GM12878 (cell line): Measurements from ENCODE around the gene OR1L1. TPM values are rescaled to one million over a fixed set of nuclear protein-coding genes. Genes with fewer than 3 reads are reported as not detected.
A peak's percentile ranks its signal among the peaks of the same experiment; 100 is the strongest.

Experiments
- ATAC-seq: fragments of 200-7000 bp; cut with Tn5 transposase; 3 replicates; pipeline ENCODE4 v1.9.1; 2020; ENCODE audit warnings: mild to moderate bottlenecking, moderate library complexity
- BruUV-seq: library from RNA; stranded (reverse); fragments of 400-500 nt; replicated peaks from 2 replicates; lab custom pipeline; 2021; lab: Mats Ljungman, UMichigan
- CTCF ChIA-PET: fragments of 300-600 bp; sonication (Branson Sonifier 250); formaldehyde crosslinking; extraction: SDS; loops from one replicate; lab custom pipeline; 2021; ENCODE audit warnings: inconsistent platforms; lab: Yijun Ruan, JAX
- POLR2A ChIA-PET: fragments of 350-600 bp; formaldehyde crosslinking; extraction: SDS; loops from one replicate; lab custom pipeline; 2021; ENCODE audit warnings: inconsistent platforms; lab: Charles Lee
- RAD21 ChIA-PET: fragments of 300-600 bp; sonication (Branson Sonifier 250); formaldehyde crosslinking; loops from one replicate; lab custom pipeline; 2023; ENCODE audit warnings: antibody characterized with exemption; ENCODE audit not compliant: unreplicated experiment; lab: Charles Lee
- SMC1A ChIA-PET: fragments of 300-600 bp; sonication (Branson Sonifier 250); formaldehyde crosslinking; loops from one replicate; lab custom pipeline; 2023; ENCODE audit not compliant: unreplicated experiment, uncharacterized antibody; lab: Charles Lee
- DNase-seq: peaks from one replicate; pipeline ENCODE4 v3.0.0-alpha.2; 2011; ENCODE audit warnings: low read depth, low spot score
- FAIRE-seq: peaks from 3 replicates; lab custom pipeline; 2011; peaks lifted over from hg19 to GRCh38; lab: Jason Lieb, UNC
- H2AFZ ChIP-seq: 2 replicates; pipeline ENCODE4 v1.6.0; 2011; ENCODE audit warnings: low read depth, low read length, control low read depth; ENCODE audit not compliant: control insufficient read depth
- H3K27ac ChIP-seq: 2 replicates; pipeline ENCODE4 v1.5.1; 2011; ENCODE audit warnings: control low read depth; ENCODE audit not compliant: control insufficient read depth, insufficient read depth
- H3K27me3 ChIP-seq, 2 experiments: replicated peaks in 1 of 2; 2 replicates each; pipeline versions ENCODE4 v1.6.0 to v1.6.1; 2011; ENCODE audit warnings: low read length in 1 of 2; ENCODE audit not compliant: control insufficient read depth in 2 of 2, insufficient read depth in 2 of 2
- H3K36me3 ChIP-seq, 2 experiments: 2 replicates each; pipeline ENCODE4 v1.5.1; 2011; ENCODE audit warnings: low read length in 1 of 2; ENCODE audit not compliant: control insufficient read depth in 2 of 2, insufficient read depth in 2 of 2
- H3K4me1 ChIP-seq: 2 replicates; pipeline ENCODE4 v1.6.1; 2011; ENCODE audit warnings: mild to moderate bottlenecking, low read length, moderate library complexity, mixed read lengths; ENCODE audit not compliant: control insufficient read depth, insufficient read depth
- H3K4me2 ChIP-seq: 2 replicates; pipeline ENCODE4 v1.6.0; 2011; ENCODE audit warnings: control low read depth; ENCODE audit not compliant: control insufficient read depth, insufficient read depth
- H3K4me3 ChIP-seq: fragments of 200-600 bp; sonication (generic); 2 replicates; pipeline ENCODE4 v1.5.1; 2016
- H3K79me2 ChIP-seq: 2 replicates; pipeline ENCODE4 v1.6.0; 2011; ENCODE audit warnings: low read length; ENCODE audit not compliant: control insufficient read depth, insufficient read depth
- H3K9ac ChIP-seq: 2 replicates; pipeline ENCODE4 v1.8.0; 2011; ENCODE audit warnings: low read length, control low read depth, mixed read lengths; ENCODE audit not compliant: control insufficient read depth, insufficient read depth
- H3K9me3 ChIP-seq: replicated peaks from 3 replicates; pipeline ENCODE4 v1.5.1; 2011; ENCODE audit warnings: mild to moderate bottlenecking, low read length; ENCODE audit not compliant: control insufficient read depth, insufficient read depth
- H4K20me1 ChIP-seq: 2 replicates; pipeline ENCODE4 v1.6.0; 2011; ENCODE audit not compliant: control insufficient read depth, insufficient read depth
- WGBS: methylation state at CpG from one replicate; pipeline ENCODE4 v1.1.6; 2016; ENCODE audit warnings: low lambda C conversion rate; ENCODE audit not compliant: insufficient replicate concordance, insufficient coverage; ENCODE audit errors: missing lambda C conversion rate; 5-methylcytosine and 5-hydroxymethylcytosine counted together
- in situ Hi-C: fragments of 300-500 bp; cut with MboI; formaldehyde crosslinking; loops from 9 replicates; pipeline ENCODE4 v1.14.3; 2018; ENCODE audit warnings: mixed read lengths
- intact Hi-C: fragments of 100-400 bp; cut with micrococcal nuclease; formaldehyde crosslinking; loops from one replicate; pipeline ENCODE4 v1.14.2; 2022; ENCODE audit not compliant: unreplicated experiment
- polyA plus RNA-seq, 11 experiments: library from polyadenylated mRNA; depleted of rRNA in 4 of 11; unstranded in 6 of 11; stranded (reverse) in 5 of 11; fragments of >200 nt; fragmentation: Nextera tagmentation in 4 of 11; fragmentation: Illumina TruSeq in 1 of 11; extraction: Ambion mirVana in 4 of 11; extraction: Trizol in 1 of 11; gene quantifications; 1 replicate in 1 of 11; 2 replicates in 10 of 11; pipeline versions ENCODE4 v1.2.1 to v1.2.3, GENCODE V29; 2011 to 2016; ENCODE audit warnings: inconsistent platforms in 2 of 11, missing spikeins in 2 of 11, low read depth in 1 of 11
- total RNA-seq, 4 experiments: library from RNA; depleted of rRNA in 3 of 4; stranded (reverse); fragments of >200 nt in 3 of 4; fragmentation: Illumina TruSeq in 1 of 4; extraction: Trizol in 1 of 4; gene quantifications; 2 replicates each; pipeline versions ENCODE4 v1.2.1 to v1.2.3, GENCODE V29; 2013 to 2021
- TF ChIP-seq, protein P1 (sequence below): fragments of 450-650 bp; IDR thresholded peaks from 2 replicates; pipeline ENCODE4 v1.6.1; 2016; ENCODE audit warnings: mild to moderate bottlenecking, moderate library complexity, borderline replicate concordance
- TF ChIP-seq, protein P2 (sequence below): IDR thresholded peaks from 2 replicates; pipeline ENCODE4 v1.6.1; 2012; ENCODE audit warnings: low read length, inconsistent platforms

OR1L1 gene
- total and polyA plus RNA-seq, 10 of the 15 experiments (the other 5 are each of a cell fraction or from before 2014, with no cell fraction given) = not detected

DNA sequence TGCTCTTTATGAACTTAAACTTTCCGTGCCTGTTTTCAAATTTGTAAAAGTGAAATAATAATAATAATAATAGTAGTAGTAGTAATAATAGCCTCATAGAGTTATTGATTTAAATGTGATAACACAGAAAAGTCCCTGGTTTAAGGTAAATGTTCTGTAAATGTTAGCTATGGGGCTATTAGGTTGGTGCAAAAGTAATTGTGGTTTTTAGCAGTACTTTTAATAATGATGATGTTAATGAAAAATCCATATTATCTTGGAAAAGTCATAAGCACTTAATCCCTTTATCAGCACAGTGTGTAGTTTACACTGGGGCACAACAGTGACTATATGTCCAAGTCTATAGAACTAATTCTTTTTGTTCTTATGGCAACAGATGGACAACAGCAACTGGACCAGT is 47.2 kb upstream of the OR1L1 start, which contains the start of gene OR1Q1:
OR1Q1 (plus strand) TSS at position 377 of the 400 bp plus-strand sequence; CDS start at position 377, 0 bp downstream.
- WGBS = 4% methylated on average over 1 of the region's 1 CpG
- intact Hi-C loops = no loop called here
- Histone ChIP-seq H3K36me3 (no peaks in the 10 kb centered on the region), H3K79me2 (no peaks in the 10 kb centered on the region), H3K9ac (no peak within 1 kb of the TSS), H4K20me1 (no peaks in the 10 kb centered on the region), H3K4me1 (no peaks in the 10 kb centered on the region), H2AFZ (no peak within 1 kb of the TSS), H3K4me3 (no peak within 1 kb of the TSS), H3K9me3 (no peaks in the 10 kb centered on the region), H3K27me3 (no peaks in the 10 kb centered on the region; a peak in 1 of 4 replicates), H3K4me2 (no peak within 1 kb of the TSS), H3K27ac (no peak within 1 kb of the TSS)
- DNase-seq (no peak), ATAC-seq (no peak), FAIRE-seq (no peak)
- in situ Hi-C loops = no loop called here
- ChIA-PET POLR2A (no interaction called here), SMC1A (no interaction called here), CTCF (no interaction called here), RAD21 (no interaction called here)
- TF ChIP-seq, protein P1, sequence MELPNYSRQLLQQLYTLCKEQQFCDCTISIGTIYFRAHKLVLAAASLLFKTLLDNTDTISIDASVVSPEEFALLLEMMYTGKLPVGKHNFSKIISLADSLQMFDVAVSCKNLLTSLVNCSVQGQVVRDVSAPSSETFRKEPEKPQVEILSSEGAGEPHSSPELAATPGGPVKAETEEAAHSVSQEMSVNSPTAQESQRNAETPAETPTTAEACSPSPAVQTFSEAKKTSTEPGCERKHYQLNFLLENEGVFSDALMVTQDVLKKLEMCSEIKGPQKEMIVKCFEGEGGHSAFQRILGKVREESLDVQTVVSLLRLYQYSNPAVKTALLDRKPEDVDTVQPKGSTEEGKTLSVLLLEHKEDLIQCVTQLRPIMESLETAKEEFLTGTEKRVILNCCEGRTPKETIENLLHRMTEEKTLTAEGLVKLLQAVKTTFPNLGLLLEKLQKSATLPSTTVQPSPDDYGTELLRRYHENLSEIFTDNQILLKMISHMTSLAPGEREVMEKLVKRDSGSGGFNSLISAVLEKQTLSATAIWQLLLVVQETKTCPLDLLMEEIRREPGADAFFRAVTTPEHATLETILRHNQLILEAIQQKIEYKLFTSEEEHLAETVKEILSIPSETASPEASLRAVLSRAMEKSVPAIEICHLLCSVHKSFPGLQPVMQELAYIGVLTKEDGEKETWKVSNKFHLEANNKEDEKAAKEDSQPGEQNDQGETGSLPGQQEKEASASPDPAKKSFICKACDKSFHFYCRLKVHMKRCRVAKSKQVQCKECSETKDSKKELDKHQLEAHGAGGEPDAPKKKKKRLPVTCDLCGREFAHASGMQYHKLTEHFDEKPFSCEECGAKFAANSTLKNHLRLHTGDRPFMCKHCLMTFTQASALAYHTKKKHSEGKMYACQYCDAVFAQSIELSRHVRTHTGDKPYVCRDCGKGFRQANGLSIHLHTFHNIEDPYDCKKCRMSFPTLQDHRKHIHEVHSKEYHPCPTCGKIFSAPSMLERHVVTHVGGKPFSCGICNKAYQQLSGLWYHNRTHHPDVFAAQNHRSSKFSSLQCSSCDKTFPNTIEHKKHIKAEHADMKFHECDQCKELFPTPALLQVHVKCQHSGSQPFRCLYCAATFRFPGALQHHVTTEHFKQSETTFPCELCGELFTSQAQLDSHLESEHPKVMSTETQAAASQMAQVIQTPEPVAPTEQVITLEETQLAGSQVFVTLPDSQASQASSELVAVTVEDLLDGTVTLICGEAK = peak; percentile 42; the same call in 1 of the 2 replicates
- TF ChIP-seq, protein P2, sequence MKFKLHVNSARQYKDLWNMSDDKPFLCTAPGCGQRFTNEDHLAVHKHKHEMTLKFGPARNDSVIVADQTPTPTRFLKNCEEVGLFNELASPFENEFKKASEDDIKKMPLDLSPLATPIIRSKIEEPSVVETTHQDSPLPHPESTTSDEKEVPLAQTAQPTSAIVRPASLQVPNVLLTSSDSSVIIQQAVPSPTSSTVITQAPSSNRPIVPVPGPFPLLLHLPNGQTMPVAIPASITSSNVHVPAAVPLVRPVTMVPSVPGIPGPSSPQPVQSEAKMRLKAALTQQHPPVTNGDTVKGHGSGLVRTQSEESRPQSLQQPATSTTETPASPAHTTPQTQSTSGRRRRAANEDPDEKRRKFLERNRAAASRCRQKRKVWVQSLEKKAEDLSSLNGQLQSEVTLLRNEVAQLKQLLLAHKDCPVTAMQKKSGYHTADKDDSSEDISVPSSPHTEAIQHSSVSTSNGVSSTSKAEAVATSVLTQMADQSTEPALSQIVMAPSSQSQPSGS = no peak
- BruUV-seq = no TSS peak
